KOPT-K1 (cell line): Measurements from ENCODE around the gene NLGN1.

ENCODE experiments used
- H3K27ac ChIP-seq: fragments of 200-600 bp; sonication (generic); 2 replicates; pipeline ENCODE4 v1.5.1; 2016; ENCODE audit warnings: antibody characterized with exemption, mild to moderate bottlenecking, low read depth, low read length; ENCODE audit not compliant: poor library complexity, severe bottlenecking
- H3K36me3 ChIP-seq: fragments of 200-600 bp; sonication (generic); 2 replicates; pipeline ENCODE4 v1.5.1; 2017; ENCODE audit warnings: antibody characterized with exemption, mild to moderate bottlenecking, low read length, moderate library complexity; ENCODE audit not compliant: insufficient read depth
- H3K9me3 ChIP-seq: fragments of 200-600 bp; sonication (generic); 2 replicates; pipeline ENCODE4 v1.5.1; 2017; ENCODE audit warnings: antibody characterized with exemption, low read length, mild to moderate bottlenecking; ENCODE audit not compliant: insufficient read depth, poor library complexity, severe bottlenecking

Gene NLGN1

GRCh38 chr3:174253940-174254339, 856.4 kb downstream of the NLGN1 start:
- no peak overlapping the region for H3K27ac ChIP-seq
- no peaks in the 10 kb centered on the region for H3K9me3 ChIP-seq

GRCh38 chr3:174255454-174255853, 857.9 kb downstream of the NLGN1 start:
- Histone ChIP-seq H3K36me3 (no peaks in the 10 kb centered on the region), H3K27ac (no peak overlapping the region), H3K9me3 (no peaks in the 10 kb centered on the region)

More at GRCh38 chr3:174253940-174254339, 856.4 kb downstream of the NLGN1 start:
- H3K36me3 ChIP-seq: no peaks in the 10 kb centered on the region

DNA sequence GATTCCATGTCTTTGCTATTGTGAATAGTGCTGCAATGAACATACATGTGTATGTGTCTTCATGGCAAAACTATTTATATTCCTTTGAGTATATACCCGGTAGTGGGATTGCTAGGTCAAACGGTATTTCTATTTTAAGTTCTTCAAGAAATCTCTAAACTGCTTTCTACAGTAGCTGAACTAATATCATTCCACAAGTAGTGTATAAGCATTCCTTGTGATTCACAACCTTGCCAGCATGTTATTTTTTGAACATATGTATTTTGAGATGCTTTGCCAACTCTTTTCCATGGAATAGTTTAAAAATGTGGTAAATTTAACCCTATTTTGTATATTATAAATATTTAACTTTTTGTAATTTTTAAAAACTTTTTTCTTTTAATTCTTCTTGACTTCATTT, 868.9 kb downstream of the NLGN1 start:
- Histone ChIP-seq H3K36me3 (no peaks in the 10 kb centered on the region), H3K9me3 (no peaks in the 10 kb centered on the region), H3K27ac (no peak overlapping the region)

DNA sequence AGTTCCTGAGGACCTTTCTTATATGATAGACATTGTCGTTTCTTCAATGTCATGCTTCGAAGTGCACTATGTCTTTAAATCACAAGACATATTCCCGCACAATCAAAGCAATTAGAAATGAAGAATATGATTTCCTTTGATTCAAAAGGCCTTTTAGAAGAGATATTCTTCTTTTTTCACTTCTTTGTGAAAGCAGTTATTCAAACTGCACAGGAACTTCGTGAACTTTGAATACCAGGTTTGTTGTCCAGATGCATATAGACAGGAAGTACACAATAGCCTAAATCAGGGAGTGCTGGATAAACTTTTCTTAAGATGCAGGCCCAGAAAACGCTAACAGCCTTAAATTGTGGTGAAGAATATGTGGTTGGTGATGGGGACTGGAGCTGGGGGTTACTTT, 870.5 kb downstream of the NLGN1 start:
- Histone ChIP-seq H3K27ac (no peak overlapping the region), H3K9me3 (no peaks in the 10 kb centered on the region), H3K36me3 (no peaks in the 10 kb centered on the region)

GRCh38 chr3:174268586-174268985, 871.0 kb downstream of the NLGN1 start:
- Histone ChIP-seq H3K9me3 (no peaks in the 10 kb centered on the region), H3K27ac (no peak overlapping the region), H3K36me3 (no peaks in the 10 kb centered on the region)

GRCh38 chr3:174270841-174271240, 873.3 kb downstream of the NLGN1 start:
- no peaks in the 10 kb centered on the region for H3K9me3 ChIP-seq
- H3K36me3 ChIP-seq: no peaks in the 10 kb centered on the region
- H3K27ac ChIP-seq: no peak overlapping the region

GRCh38 chr3:174275336-174275735, 877.8 kb downstream of the NLGN1 start:
- Histone ChIP-seq H3K27ac (no peak overlapping the region), H3K9me3 (no peaks in the 10 kb centered on the region), H3K36me3 (no peaks in the 10 kb centered on the region)

GRCh38 chr3:174276826-174277225, 879.3 kb downstream of the NLGN1 start:
- Histone ChIP-seq H3K36me3 (no peaks in the 10 kb centered on the region), H3K9me3 (no peaks in the 10 kb centered on the region), H3K27ac (no peak overlapping the region)

DNA sequence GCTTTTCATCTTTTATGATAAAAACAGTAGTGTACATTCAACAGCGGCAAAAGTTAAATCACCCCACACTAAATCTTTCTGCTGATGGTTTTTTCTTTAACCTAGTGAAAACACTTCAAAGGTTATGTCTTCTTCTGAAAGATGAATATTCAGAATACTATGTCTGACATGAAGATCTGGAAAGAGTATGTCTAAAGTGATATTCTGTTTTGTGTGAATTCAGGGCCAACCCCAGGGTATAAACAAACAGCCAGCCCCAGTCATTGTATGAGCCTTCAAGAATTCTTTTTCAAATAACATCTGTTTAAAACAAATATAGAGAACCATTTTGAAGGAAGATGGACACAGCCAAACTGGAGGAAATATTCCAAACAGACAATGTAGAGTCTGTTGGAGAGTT, 880.5 kb downstream of the NLGN1 start:
- no peaks in the 10 kb centered on the region for H3K36me3 ChIP-seq
- H3K9me3 ChIP-seq: no peaks in the 10 kb centered on the region
- H3K27ac ChIP-seq: no peak overlapping the region

- H3K9me3 ChIP-seq: no peaks in the 10 kb centered on the region
- no peaks in the 10 kb centered on the region for H3K36me3 ChIP-seq
- H3K27ac ChIP-seq: no peak overlapping the region
Observed at GRCh38 chr3:174280186-174280585, 882.6 kb downstream of the NLGN1 start.

- no peak overlapping the region for H3K27ac ChIP-seq
Observed at GRCh38 chr3:174285242-174285864, 887.8 kb downstream of the NLGN1 start.

GRCh38 chr3:174287705-174288104, 890.2 kb downstream of the NLGN1 start:
- Histone ChIP-seq H3K9me3 (no peaks in the 10 kb centered on the region), H3K36me3 (no peaks in the 10 kb centered on the region), H3K27ac (no peak overlapping the region)

More at GRCh38 chr3:174285242-174285864, 887.8 kb downstream of the NLGN1 start:
- H3K9me3 ChIP-seq: no peaks in the 10 kb centered on the region
- H3K36me3 ChIP-seq: no peaks in the 10 kb centered on the region

GRCh38 chr3:174294616-174295015, 897.1 kb downstream of the NLGN1 start:
- no peak overlapping the region for H3K27ac ChIP-seq
- H3K36me3 ChIP-seq: no peaks in the 10 kb centered on the region
- H3K9me3 ChIP-seq: no peaks in the 10 kb centered on the region

DNA sequence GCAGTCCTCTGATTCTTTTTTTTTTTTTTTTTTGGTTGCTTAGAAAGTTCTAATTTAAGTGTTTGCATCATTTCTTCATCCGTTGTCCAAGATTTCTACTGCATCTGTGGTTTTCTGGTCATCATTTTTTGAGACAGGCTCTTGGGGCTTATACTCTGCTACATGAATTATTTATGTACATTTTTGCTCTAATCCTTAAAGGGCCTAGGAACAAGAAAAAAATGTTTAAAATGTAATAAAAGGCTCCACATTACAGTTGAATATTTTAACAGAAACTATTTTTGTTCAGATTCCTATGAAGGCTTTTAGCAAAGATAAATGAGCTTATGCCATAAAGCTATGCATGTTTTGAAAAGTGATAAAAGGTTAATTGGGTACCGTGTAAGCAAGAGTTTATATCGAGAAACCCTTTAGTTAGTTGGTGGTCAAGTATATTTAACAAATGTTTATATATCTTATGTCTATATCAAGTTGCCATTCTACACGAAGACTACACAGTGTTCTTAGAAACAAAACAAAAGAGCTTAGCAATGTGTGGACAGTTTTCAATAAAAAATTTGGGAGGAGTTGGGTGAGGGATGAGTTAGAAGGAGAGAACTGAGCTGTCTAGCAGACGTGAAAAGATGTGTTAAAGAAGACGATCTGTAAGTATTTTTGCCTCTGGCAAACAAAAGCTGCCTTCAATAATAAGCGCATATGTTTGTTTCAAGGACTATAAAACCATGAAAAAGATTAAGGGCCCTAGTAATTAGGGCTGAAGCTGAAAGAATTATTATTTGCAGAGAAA, 898.0 kb downstream of the NLGN1 start:
- Histone ChIP-seq H3K27ac (no peak overlapping the region), H3K9me3 (no peaks in the 10 kb centered on the region), H3K36me3 (no peaks in the 10 kb centered on the region)

- no peak overlapping the region for H3K27ac ChIP-seq
- H3K36me3 ChIP-seq: no peaks in the 10 kb centered on the region
- H3K9me3 ChIP-seq: no peaks in the 10 kb centered on the region
Observed at GRCh38 chr3:174302746-174303315, 905.3 kb downstream of the NLGN1 start.
